Smooth muscle cell (in vitro differentiated cells): ENCODE results near the gene SPTBN4. TPM values are rescaled to one million over a fixed set of nuclear protein-coding genes. Genes with fewer than 3 reads are reported as not detected.

Experiments
- DNase-seq: peaks from one replicate; lab custom pipeline; 2025; ENCODE audit not compliant: unreplicated experiment; lab: John Stamatoyannopoulos, UW
- H2AFZ ChIP-seq: fragments of 200-600 bp; sonication (generic); 2 replicates; pipeline ENCODE4 v1.6.0; 2016; ENCODE audit warnings: antibody characterized with exemption, low read depth, mild to moderate bottlenecking
- H3F3A ChIP-seq: fragments of 200-600 bp; sonication (generic); 2 replicates; pipeline ENCODE4 v1.6.0; 2017; ENCODE audit warnings: antibody characterized with exemption, low read depth
- H3K27ac ChIP-seq: fragments of 200-600 bp; sonication (generic); 2 replicates; pipeline ENCODE4 v1.5.1; 2016; ENCODE audit warnings: low read depth, mild to moderate bottlenecking
- H3K27me3 ChIP-seq: fragments of 200-600 bp; sonication (generic); 2 replicates; pipeline ENCODE4 v1.6.1; 2016; ENCODE audit warnings: low read depth, mild to moderate bottlenecking
- H3K36me3 ChIP-seq: fragments of 200-600 bp; sonication (generic); 2 replicates; pipeline ENCODE4 v1.5.1; 2016; ENCODE audit warnings: low read depth
- H3K4me1 ChIP-seq: fragments of 200-600 bp; sonication (generic); 2 replicates; pipeline ENCODE4 v1.5.1; 2016; ENCODE audit warnings: low read depth
- H3K4me2 ChIP-seq: fragments of 200-600 bp; sonication (generic); 2 replicates; pipeline ENCODE4 v1.6.0; 2016; ENCODE audit warnings: mild to moderate bottlenecking
- H3K4me3 ChIP-seq: fragments of 200-600 bp; sonication (generic); 2 replicates; pipeline ENCODE4 v1.5.1; 2016; ENCODE audit warnings: mild to moderate bottlenecking
- H3K79me2 ChIP-seq: fragments of 200-600 bp; sonication (generic); 2 replicates; pipeline ENCODE4 v1.6.0; 2016; ENCODE audit warnings: low read depth, mild to moderate bottlenecking
- H3K9ac ChIP-seq: fragments of 200-600 bp; sonication (generic); 2 replicates; pipeline ENCODE4 v1.6.0; 2016; ENCODE audit warnings: low read depth
- H3K9me3 ChIP-seq: fragments of 200-600 bp; sonication (generic); replicated peaks from 2 replicates; pipeline ENCODE4 v1.5.1; 2016; ENCODE audit warnings: low read depth
- H4K20me1 ChIP-seq: fragments of 200-600 bp; sonication (generic); 2 replicates; pipeline ENCODE4 v1.6.0; 2016; ENCODE audit warnings: low read depth
- WGBS: methylation state at CpG from one replicate; pipeline ENCODE4 v1.1.7; 2016; ENCODE audit warnings: low lambda C conversion rate; 5-methylcytosine and 5-hydroxymethylcytosine counted together
- polyA plus RNA-seq: library from polyadenylated mRNA; unstranded; fragments of >200 nt; fragmentation: Nextera tagmentation; extraction: Ambion mirVana; gene quantifications from 2 replicates; pipeline ENCODE4 v1.2.1, GENCODE V29; 2016
- total RNA-seq: library from RNA; depleted of rRNA; stranded (reverse); fragments of >200 nt; gene quantifications from 2 replicates; pipeline ENCODE4 v1.2.3, GENCODE V29; 2014
- TF ChIP-seq, protein P1 (sequence below): fragments of 200-600 bp; sonication (generic); IDR thresholded peaks from 2 replicates; pipeline ENCODE4 v1.5.1; 2017; ENCODE audit warnings: borderline replicate concordance, mild to moderate bottlenecking, antibody characterized with exemption; ENCODE audit not compliant: insufficient read depth, poor library complexity, severe bottlenecking

SPTBN4 gene
- total and polyA plus RNA-seq, 2 experiments from 2014 or later, result 1.0 to 1.2 TPM

DNA sequence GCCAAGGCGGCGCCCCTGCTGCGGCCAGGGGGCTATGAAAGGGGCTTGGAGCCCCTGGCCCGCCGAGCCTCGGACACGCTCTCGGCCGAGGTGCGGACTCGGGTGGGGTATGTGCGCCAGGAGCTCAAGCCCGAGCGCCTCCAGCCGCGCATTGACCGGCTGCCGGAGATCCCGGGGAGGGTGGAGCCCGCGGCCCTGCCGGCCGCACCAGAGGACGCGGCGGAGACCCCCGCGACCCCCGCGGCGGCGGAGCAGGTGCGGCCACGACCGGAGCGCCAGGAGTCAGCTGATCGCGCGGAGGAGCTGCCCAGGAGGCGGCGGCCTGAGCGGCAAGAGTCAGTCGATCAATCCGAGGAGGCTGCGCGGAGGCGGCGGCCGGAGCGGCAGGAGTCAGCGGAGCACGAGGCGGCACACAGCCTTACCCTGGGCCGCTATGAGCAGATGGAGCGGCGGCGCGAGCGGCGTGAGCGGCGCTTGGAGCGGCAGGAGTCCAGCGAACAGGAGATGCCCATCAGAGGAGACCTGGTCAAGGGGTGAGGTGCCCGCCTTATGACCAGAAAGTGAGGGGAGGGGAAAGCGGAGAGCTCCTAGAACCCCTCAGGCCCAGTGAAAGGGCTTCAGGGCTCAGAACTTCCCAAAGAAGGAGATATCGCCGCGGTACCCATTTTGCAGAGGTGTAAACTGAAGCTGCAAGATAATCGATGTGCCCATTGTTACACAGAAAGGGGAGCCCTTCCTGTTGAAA is 101.1 kb downstream of the SPTBN4 start:
- Histone ChIP-seq H3K79me2 (no peaks in the 10 kb centered on the region), H3K36me3 (no peaks in the 10 kb centered on the region), H3K27me3 (peaks cover 62% of the 10 kb centered on the region), H3K9me3 (no peaks in the 10 kb centered on the region), H3K4me3 (peak overlapping the region; percentile 40), H3K4me1 (peaks cover 9% of the 10 kb centered on the region), H3K9ac (no peak overlapping the region), H3F3A (peaks cover 8% of the 10 kb centered on the region), H3K4me2 (peak overlapping the region; percentile 86), H3K27ac (no peak overlapping the region), H4K20me1 (no peaks in the 10 kb centered on the region), H2AFZ (no peak overlapping the region)
- 12% methylated on average over 70 of the region's 70 CpGs for WGBS
- TF ChIP-seq, protein P1, sequence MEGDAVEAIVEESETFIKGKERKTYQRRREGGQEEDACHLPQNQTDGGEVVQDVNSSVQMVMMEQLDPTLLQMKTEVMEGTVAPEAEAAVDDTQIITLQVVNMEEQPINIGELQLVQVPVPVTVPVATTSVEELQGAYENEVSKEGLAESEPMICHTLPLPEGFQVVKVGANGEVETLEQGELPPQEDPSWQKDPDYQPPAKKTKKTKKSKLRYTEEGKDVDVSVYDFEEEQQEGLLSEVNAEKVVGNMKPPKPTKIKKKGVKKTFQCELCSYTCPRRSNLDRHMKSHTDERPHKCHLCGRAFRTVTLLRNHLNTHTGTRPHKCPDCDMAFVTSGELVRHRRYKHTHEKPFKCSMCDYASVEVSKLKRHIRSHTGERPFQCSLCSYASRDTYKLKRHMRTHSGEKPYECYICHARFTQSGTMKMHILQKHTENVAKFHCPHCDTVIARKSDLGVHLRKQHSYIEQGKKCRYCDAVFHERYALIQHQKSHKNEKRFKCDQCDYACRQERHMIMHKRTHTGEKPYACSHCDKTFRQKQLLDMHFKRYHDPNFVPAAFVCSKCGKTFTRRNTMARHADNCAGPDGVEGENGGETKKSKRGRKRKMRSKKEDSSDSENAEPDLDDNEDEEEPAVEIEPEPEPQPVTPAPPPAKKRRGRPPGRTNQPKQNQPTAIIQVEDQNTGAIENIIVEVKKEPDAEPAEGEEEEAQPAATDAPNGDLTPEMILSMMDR, result no peak
- no peak for DNase-seq

DNA sequence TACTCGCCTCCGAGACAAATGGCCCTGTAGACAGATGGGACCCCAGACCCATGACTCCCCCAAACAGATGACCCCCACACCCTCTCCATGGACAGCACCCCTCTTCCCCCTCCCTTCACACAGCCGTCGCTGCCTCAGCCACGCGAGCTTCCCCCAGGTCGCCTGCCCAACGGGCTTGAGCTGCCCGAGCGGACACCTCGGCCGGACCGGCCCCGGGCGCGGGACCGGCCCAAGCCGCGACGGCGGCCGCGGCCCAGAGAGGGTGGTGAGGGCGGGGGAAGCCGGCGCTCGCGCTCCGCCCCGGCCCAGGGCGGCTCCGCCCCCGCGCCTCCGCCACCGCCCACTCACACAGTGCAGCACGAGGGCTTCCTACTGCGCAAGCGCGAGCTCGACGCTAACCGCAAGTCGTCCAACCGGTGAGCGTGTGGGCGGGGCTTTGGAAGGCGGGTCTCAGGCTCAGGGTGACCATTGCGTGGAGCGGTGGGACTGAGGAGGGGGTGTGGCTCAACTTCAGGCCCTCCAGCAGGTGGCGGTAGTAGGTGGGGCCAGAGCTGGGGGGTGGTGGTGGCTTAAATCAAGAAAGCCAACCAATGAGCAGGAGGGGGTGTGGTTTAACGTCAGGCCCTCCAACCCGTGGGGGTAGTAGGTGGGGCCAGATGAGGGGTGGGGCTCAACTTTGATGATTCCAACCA is 103.7 kb downstream of the SPTBN4 start:
- no peaks in the 10 kb centered on the region for H3K36me3 ChIP-seq
- TF ChIP-seq, protein P1, result no peak
- WGBS, result 2% methylated on average over 27 of the region's 53 CpGs

DNA sequence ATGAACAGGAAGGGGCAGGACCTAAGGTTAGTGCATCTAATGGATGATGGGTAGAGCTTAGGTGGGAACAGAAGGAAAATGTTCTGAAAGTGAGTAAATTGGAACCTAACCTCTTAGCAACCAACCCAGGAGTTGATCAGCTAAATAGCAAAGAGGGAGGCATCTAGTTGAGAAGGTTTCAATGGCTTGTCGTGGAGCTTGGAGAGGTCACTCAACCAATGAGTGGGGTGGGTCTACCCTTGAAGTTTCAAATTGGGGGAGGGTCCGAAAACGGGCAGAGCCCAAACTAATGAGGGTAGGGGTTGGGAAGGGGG is 104.2 kb downstream of the SPTBN4 start:
- Histone ChIP-seq H3K27ac (no peak overlapping the region), H3K4me1 (peaks cover 9% of the 10 kb centered on the region), H3K36me3 (no peaks in the 10 kb centered on the region), H2AFZ (no peak overlapping the region), H3K9ac (no peak overlapping the region), H3F3A (peaks cover 8% of the 10 kb centered on the region), H3K4me2 (no peak overlapping the region), H3K27me3 (peaks cover 32% of the 10 kb centered on the region), H3K4me3 (no peak overlapping the region), H3K9me3 (no peaks in the 10 kb centered on the region), H3K79me2 (no peaks in the 10 kb centered on the region), H4K20me1 (no peaks in the 10 kb centered on the region)
- no peak for DNase-seq
- 50% methylated on average over 3 of the region's 3 CpGs for WGBS
- TF ChIP-seq, protein P1, result no peak

More for the DNA sequence above, 103.7 kb downstream of the SPTBN4 start:
- Histone ChIP-seq H3K79me2 (no peaks in the 10 kb centered on the region), H3K4me1 (peaks cover 9% of the 10 kb centered on the region), H3K9me3 (no peaks in the 10 kb centered on the region), H3K27me3 (peaks cover 37% of the 10 kb centered on the region), H2AFZ (peak overlapping the region; percentile 40), H3K4me2 (peak overlapping the region; percentile 88), H3F3A (peaks cover 8% of the 10 kb centered on the region), H3K4me3 (peak overlapping the region; percentile 56), H4K20me1 (no peaks in the 10 kb centered on the region), H3K9ac (peak overlapping the region; percentile 83), H3K27ac (peak overlapping the region; percentile 73)
- peak; percentile 82 for DNase-seq
